Colonic mucosa (tissue), 4 donors: ENCODE results near the gene LIME1. TPM values are rescaled to one million over a fixed set of nuclear protein-coding genes. Genes with fewer than 3 reads are reported as not detected.

Source experiments
- DNase-seq: peaks from one replicate; pipeline ENCODE4 v3.0.0-alpha.2; 2020
- H3K27ac ChIP-seq: fragments of 200-600 bp; one replicate; pipeline ENCODE4 v1.8.0; 2021
- H3K27me3 ChIP-seq: fragments of 200-600 bp; one replicate; pipeline ENCODE4 v1.8.0; 2021
- H3K36me3 ChIP-seq: fragments of 200-600 bp; one replicate; pipeline ENCODE4 v1.8.0; 2021
- H3K4me1 ChIP-seq: fragments of 200-600 bp; one replicate; pipeline ENCODE4 v1.8.0; 2021; ENCODE audit warnings: mild to moderate bottlenecking
- H3K4me3 ChIP-seq: fragments of 200-600 bp; one replicate; pipeline ENCODE4 v1.8.0; 2021
- H3K9ac ChIP-seq, 2 donors: one replicate each; pipeline ENCODE4 v1.7.0; 2013; ENCODE audit warnings: control low read depth in 2 of 2, low read depth in 2 of 2, low read length in 2 of 2
- H3K9me3 ChIP-seq: fragments of 200-600 bp; one replicate; pipeline ENCODE4 v1.8.0; 2021
- intact Hi-C: fragments of 100-400 bp; cut with DNase I; formaldehyde crosslinking; loops from one replicate; pipeline ENCODE4 v1.14.1; 2022
- total RNA-seq, 2 donors: library from RNA; stranded (reverse); fragmentation: NEBNext Ultra II Directional in 1 of 2; extraction: Animal tissue kit (Norgen Biotek cat#: 25700) in 1 of 2; gene quantifications; one replicate each; pipeline ENCODE4 v1.2.1, GENCODE V29; 2021
- TF ChIP-seq, protein P1 (sequence below): fragments of 200-600 bp; IDR thresholded peaks from one replicate; pipeline ENCODE4 v1.8.0; 2022; ENCODE audit warnings: antibody characterized with exemption, mild to moderate bottlenecking
- donor health status: healthy.
- donor health status: DM: no; HTN: no; CAD: no.
- donor health status: DM: no; HTN: no; CAD: no.

The LIME1 gene
- total RNA-seq, 2 donors from 2014 or later = 10.8 to 20.0 TPM

DNA sequence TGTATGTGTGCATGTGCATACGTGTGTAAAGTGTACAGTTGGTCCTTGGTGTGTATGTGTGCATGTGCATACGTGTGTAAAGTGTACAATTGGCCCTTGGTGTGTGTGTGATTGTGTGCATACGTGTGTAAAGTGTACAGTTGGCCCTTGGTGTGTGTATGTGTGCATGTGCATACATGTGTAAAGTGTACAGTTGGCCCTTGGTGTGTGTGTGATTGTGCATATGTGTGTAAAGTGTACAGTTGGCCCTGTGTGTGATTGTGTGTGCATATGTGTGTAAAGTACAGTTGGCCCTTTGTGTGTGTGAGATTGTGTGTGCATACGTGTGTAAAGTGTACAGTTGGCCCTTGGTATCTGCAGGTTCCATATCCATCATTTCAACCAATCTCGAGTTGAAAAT lies 5.1 kb upstream of the LIME1 start:
- Histone ChIP-seq H3K36me3 (peaks cover 7% of the 10 kb centered on the region), H3K27ac (no peak overlapping the region), H3K4me1 (no peaks in the 10 kb centered on the region), H3K4me3 (no peak overlapping the region), H3K9me3 (no peaks in the 10 kb centered on the region), H3K27me3 (no peaks in the 10 kb centered on the region), H3K9ac (no peak overlapping the region)
- TF ChIP-seq, protein P1, sequence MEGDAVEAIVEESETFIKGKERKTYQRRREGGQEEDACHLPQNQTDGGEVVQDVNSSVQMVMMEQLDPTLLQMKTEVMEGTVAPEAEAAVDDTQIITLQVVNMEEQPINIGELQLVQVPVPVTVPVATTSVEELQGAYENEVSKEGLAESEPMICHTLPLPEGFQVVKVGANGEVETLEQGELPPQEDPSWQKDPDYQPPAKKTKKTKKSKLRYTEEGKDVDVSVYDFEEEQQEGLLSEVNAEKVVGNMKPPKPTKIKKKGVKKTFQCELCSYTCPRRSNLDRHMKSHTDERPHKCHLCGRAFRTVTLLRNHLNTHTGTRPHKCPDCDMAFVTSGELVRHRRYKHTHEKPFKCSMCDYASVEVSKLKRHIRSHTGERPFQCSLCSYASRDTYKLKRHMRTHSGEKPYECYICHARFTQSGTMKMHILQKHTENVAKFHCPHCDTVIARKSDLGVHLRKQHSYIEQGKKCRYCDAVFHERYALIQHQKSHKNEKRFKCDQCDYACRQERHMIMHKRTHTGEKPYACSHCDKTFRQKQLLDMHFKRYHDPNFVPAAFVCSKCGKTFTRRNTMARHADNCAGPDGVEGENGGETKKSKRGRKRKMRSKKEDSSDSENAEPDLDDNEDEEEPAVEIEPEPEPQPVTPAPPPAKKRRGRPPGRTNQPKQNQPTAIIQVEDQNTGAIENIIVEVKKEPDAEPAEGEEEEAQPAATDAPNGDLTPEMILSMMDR = no peak
- intact Hi-C loops = no loop called here
- no peak for DNase-seq

DNA sequence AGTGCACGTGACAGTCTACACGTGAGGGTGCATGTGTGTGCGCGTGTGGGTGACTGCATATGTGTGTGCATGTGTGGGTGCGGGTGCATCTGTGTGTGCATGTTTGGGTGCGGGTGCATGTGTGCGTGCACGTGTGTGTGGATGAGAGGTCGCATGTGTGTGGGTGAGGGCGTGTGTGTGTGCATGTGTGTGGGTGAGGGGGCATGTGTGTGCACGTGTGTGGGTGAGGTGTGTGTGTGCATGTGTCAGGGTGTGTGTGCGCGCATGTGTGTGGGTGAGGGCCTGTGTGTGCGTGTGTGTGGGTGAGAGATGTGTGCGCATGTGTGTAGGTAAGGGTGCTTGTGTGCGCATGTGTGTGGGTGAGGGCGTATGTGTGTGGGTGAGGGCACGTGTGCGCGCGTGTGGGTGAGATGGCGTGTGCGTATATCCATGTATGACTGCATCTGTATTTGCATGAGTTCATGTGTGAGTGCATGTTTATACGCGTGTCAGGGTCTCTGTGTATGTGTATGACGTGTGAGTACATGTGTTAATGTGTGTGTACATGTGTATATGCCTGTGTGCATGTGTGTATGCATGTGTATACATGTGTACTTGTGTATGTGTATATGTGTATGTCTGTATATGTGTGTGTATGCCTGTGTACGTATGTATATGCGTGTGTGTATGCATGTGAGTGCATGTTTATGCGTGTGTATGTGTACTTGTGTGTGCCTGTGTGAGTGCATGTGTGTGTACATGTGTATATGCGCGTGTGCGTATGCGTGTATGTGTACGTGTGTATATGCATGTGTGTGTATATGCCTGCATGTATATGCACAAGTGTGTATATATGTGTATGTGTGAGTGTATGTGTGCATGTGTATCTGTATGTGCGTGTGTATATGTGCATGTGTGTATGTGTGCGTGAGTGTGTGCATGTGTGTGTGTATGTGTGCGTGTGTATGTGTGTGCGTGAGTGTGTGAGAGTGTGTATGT lies 4.1 kb upstream of the LIME1 start:
- H3K4me3 ChIP-seq = no peak overlapping the region
- TF ChIP-seq, protein P1 = no peak
- H3K4me1 ChIP-seq = peaks cover 6% of the 10 kb centered on the region
- H3K27ac ChIP-seq = no peak overlapping the region
- intact Hi-C loops = no loop called here
- H3K9me3 ChIP-seq = no peaks in the 10 kb centered on the region
- no peaks in the 10 kb centered on the region for H3K27me3 ChIP-seq
- H3K9ac ChIP-seq = no peak overlapping the region
- DNase-seq = no peak
- H3K36me3 ChIP-seq = peaks cover 7% of the 10 kb centered on the region

DNA sequence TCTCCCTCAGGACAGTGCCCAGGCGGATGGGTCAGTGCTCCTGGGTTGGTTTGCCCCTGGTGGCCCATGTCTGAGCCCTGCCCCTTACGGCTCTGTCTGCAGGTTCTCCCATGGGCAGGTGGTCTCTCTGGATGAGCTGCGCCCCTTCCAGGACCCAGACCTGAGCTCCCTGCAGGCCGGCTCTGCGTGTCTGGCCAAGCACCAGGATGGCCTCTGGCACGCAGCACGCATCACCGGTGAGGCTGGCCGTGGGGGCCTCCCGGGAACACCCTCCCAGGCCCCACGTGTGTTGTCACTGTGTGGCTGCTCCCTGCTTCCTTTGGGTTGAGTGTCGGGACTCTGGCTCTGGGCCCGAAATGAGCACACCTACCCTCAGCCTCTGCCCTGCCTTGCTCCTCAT lies 3.3 kb upstream of the LIME1 start:
- DNase-seq = no peak
- Histone ChIP-seq H3K36me3 (peaks cover 7% of the 10 kb centered on the region), H3K27me3 (no peaks in the 10 kb centered on the region), H3K27ac (no peak overlapping the region), H3K4me1 (peaks cover 13% of the 10 kb centered on the region), H3K4me3 (no peak overlapping the region), H3K9ac (no peak overlapping the region), H3K9me3 (no peaks in the 10 kb centered on the region)
- TF ChIP-seq, protein P1 = no peak
- intact Hi-C loops = no loop called here

GRCh38 chr20:63733579-63734081 lies 2.8 kb upstream of the LIME1 start:
- H3K27me3 ChIP-seq = no peaks in the 10 kb centered on the region
- TF ChIP-seq, protein P1 = no peak
- H3K9me3 ChIP-seq = no peaks in the 10 kb centered on the region
- intact Hi-C loops = no loop called here
- peaks cover 7% of the 10 kb centered on the region for H3K36me3 ChIP-seq
- H3K4me1 ChIP-seq = peaks cover 18% of the 10 kb centered on the region
- no peak overlapping the region for H3K27ac ChIP-seq
- H3K9ac ChIP-seq = no peak overlapping the region
- no peak for DNase-seq
- no peak overlapping the region for H3K4me3 ChIP-seq

- Histone ChIP-seq H3K4me1 (peaks cover 24% of the 10 kb centered on the region), H3K27ac (no peak overlapping the region), H3K4me3 (no peak overlapping the region), H3K27me3 (no peaks in the 10 kb centered on the region), H3K36me3 (peaks cover 7% of the 10 kb centered on the region), H3K9me3 (no peaks in the 10 kb centered on the region), H3K9ac (no peak overlapping the region)
- TF ChIP-seq, protein P1 = no peak
- DNase-seq = no peak
- intact Hi-C loops = no loop called here
Measured at GRCh38 chr20:63734111-63734945, 2.1 kb upstream of the LIME1 start.
